PC-9 (cell line): ENCODE results near the gene KLHL15.
"Not testable (repeated sequence)": the region's sequence is repeated elsewhere in the genome, so short reads cannot be mapped to it uniquely, and the experiment has no call there.

Experiments
- CTCF ChIP-seq: fragments of 200-600 bp; sonication (generic); conservative IDR thresholded peaks from 2 replicates; pipeline ENCODE4 v1.6.1; 2017; ENCODE audit warnings: mixed run types, antibody characterized with exemption, mild to moderate bottlenecking, moderate library complexity
- EZH2 ChIP-seq: fragments of 200-600 bp; sonication (generic); IDR thresholded peaks from 2 replicates; pipeline ENCODE4 v1.8.0; 2017; ENCODE audit warnings: antibody characterized with exemption, low read depth

DNA sequence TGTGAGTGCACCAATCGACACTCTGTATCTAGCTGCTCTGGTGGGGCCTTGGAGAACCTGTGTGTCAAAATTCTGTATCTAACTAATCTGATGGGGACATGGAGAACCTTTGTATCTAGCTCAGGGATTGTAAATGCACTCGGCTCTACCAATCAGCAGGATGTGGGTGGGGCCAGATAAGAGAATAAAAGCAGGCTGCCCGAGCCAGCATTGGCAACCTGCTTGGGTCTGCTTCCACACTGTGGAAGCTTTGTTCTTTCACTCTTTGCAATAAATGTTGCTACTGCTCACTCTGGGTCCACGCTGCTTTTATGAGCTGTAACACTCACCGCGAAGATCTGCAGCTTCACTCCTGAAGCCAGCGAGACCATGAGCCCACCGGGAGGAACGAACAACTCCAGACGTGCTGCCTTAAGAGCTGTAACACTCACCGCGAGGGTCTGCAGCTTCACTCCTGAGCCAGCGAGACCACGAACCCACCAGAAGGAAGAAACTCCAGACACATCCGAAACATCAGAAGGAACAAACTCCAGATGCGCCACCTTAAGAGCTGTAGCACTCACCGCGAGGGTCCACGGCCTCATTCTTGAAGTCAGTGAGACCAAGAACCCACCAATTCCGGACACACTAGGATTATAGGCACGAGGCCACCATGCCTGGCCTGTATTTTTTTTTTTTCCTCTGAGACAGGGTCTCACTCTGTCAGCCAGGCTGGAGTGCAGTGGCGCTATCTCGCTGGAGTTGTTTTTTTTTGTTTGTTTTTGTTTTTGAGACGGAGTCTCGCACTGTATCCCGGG, 23.7 kb upstream of the KLHL15 start:
- not testable (repeated sequence) for TF ChIP-seq CTCF, EZH2
